Activated gamma-delta T cell treated with Interleukin-2 at 50 U/mL for 16 hours (primary cell): ENCODE results near the gene REST.
"Not testable (repeated sequence)": the region's sequence is repeated elsewhere in the genome, so short reads cannot be mapped to it uniquely, and the experiment has no call there.

Experiments used
- DNase-seq: peaks from one replicate; pipeline ENCODE4 v3.0.0-alpha.2; 2020

REST gene

GRCh38 chr4:56907489-56908205, at the start of gene REST:
Gene REST (plus strand): TSS chr4:56907900. CDS start chr4:56910639, 2,739 bp downstream.
- peak; percentile 78 for DNase-seq

- no peak for DNase-seq
These were observed 47.9 kb upstream of the REST start for GRCh38 chr4:56859841-56860240.

- no peak for DNase-seq
These were observed 46.9 kb upstream of the REST start for GRCh38 chr4:56860781-56861180.

GRCh38 chr4:56861360-56861759, 46.3 kb upstream of the REST start:
- DNase-seq, result no peak

- no peak for DNase-seq
These were observed 44.1 kb upstream of the REST start for GRCh38 chr4:56863441-56864139.

- DNase-seq, result no peak
These were observed 36.8 kb upstream of the REST start for GRCh38 chr4:56870946-56871345.

GRCh38 chr4:56871371-56871866, 36.3 kb upstream of the REST start:
- no peak for DNase-seq

GRCh38 chr4:56874166-56874565, 33.5 kb upstream of the REST start:
- no peak for DNase-seq

- DNase-seq, result no peak
These were observed 32.8 kb upstream of the REST start for GRCh38 chr4:56874923-56875322.

- no peak for DNase-seq
These were observed 31.4 kb upstream of the REST start for GRCh38 chr4:56876264-56876663.

- no peak for DNase-seq
These were observed 27.7 kb upstream of the REST start for GRCh38 chr4:56879996-56880395.

GRCh38 chr4:56880572-56880971, 27.1 kb upstream of the REST start:
- DNase-seq, result no peak

GRCh38 chr4:56884511-56884910, 23.2 kb upstream of the REST start:
- DNase-seq, result not testable (repeated sequence)

- DNase-seq, result no peak
These were observed 15.0 kb upstream of the REST start for GRCh38 chr4:56892691-56893090.

- DNase-seq, result not testable (repeated sequence)
These were observed 9.9 kb upstream of the REST start for GRCh38 chr4:56897842-56898241.

- not testable (repeated sequence) for DNase-seq
These were observed 7.5 kb upstream of the REST start for GRCh38 chr4:56900186-56900585.

GRCh38 chr4:56902703-56903102, 5.0 kb upstream of the REST start:
- DNase-seq, result no peak

- DNase-seq, result no peak
These were observed 1.9 kb upstream of the REST start for GRCh38 chr4:56905796-56906195.

- no peak for DNase-seq
These were observed 959 bp upstream of the REST start for GRCh38 chr4:56906489-56907393.

- peak; percentile 63 for DNase-seq
These were observed 746 bp downstream of the REST start for GRCh38 chr4:56908206-56909085.

GRCh38 chr4:56909086-56909894, 1.6 kb downstream of the REST start:
- DNase-seq, result peak; percentile 34
